Measurements from ENCODE around the gene FAM47E.

Gene FAM47E

GRCh38 chr4:76316131-76316530 lies 64.6 kb downstream of the FAM47E start:
- no peak for TF ChIP-seq CTCF (IDR thresholded peaks at IDR 0.05; ENCODE audit: insufficient read depth, low read length, missing control alignments)
- POLR2A ChIA-PET = no interaction called here
- no peak for DNase-seq (ENCODE audit: low read depth, low spot score)
- CTCF ChIA-PET = interaction anchor here (2.1 to 2.7 kb wide), 2 partner anchors 9 to 137 kb away, joined by 9 to 10 read pairs; partner anchors contain the start of gene STBD1
- H3K4me3 ChIP-seq (ENCODE audit: low read depth, low read length) = no peak overlapping the region

- ChIA-PET CTCF (interaction anchor here (2.4 kb wide), 1 partner anchor 15 kb away, joined by 10 read pairs; the partner anchor contains the start of gene STBD1), POLR2A (no interaction called here)
- no peak for TF ChIP-seq CTCF (IDR thresholded peaks at IDR 0.05; ENCODE audit: insufficient read depth, low read length, missing control alignments)
- no peak for DNase-seq (ENCODE audit: low read depth, low spot score)
- no peak overlapping the region for H3K4me3 ChIP-seq (ENCODE audit: low read depth, low read length)
Observed at GRCh38 chr4:76322236-76322635, 70.7 kb downstream of the FAM47E start.

- no peak for DNase-seq (ENCODE audit: low read depth, low spot score)
- no peak for TF ChIP-seq CTCF (IDR thresholded peaks at IDR 0.05; ENCODE audit: insufficient read depth, low read length, missing control alignments)
- no peak overlapping the region for H3K4me3 ChIP-seq (ENCODE audit: low read depth, low read length)
- CTCF ChIA-PET = interaction anchor here (1.4 kb wide), 1 partner anchor 18 kb away, joined by 4 read pairs; the partner anchor contains the start of gene STBD1
- POLR2A ChIA-PET = no interaction called here
Observed at GRCh38 chr4:76325072-76325471, 73.6 kb downstream of the FAM47E start.

GRCh38 chr4:76326515-76326914 lies 75.0 kb downstream of the FAM47E start:
- H3K4me3 ChIP-seq (ENCODE audit: low read depth, low read length) = no peak overlapping the region
- no peak for DNase-seq (ENCODE audit: low read depth, low spot score)
- ChIA-PET CTCF (no interaction called here), POLR2A (no interaction called here)
- no peak for TF ChIP-seq CTCF (IDR thresholded peaks at IDR 0.05; ENCODE audit: insufficient read depth, low read length, missing control alignments)

Measured in AG04449 (cell line).